ENCODE results near the gene TOGARAM2.

The TOGARAM2 gene

DNA sequence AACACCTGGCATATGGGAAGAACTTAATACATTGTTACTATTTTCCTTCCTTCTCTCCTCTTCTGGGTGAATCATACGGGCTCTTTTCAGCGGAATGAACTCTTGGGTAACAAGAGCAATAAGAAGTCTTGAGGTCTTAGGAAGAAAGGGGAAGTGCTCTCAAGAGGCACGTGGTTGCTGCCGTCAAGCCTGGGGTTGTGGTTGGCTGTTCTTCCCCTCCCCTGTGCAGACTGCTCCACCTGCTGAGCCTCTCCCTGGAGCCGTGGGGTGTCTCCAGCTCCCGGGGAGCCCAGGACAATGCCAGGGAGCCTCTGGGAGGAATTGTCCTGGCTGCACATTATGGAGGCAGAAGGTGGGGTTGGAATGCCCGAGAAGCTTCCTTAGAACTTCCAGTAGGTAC, 19.4 kb downstream of the TOGARAM2 start:
- Histone ChIP-seq H3K4me1 (ENCODE audit: insufficient read depth, low read length) (no peaks in the 10 kb centered on the region), H3K9ac (ENCODE audit: low read depth, low read length) (no peak overlapping the region), H3K36me3 (ENCODE audit: insufficient read depth, low read length) (no peaks in the 10 kb centered on the region), H3K9me3 (ENCODE audit: control insufficient read depth, insufficient read depth, low read length) (no peaks in the 10 kb centered on the region)

DNA sequence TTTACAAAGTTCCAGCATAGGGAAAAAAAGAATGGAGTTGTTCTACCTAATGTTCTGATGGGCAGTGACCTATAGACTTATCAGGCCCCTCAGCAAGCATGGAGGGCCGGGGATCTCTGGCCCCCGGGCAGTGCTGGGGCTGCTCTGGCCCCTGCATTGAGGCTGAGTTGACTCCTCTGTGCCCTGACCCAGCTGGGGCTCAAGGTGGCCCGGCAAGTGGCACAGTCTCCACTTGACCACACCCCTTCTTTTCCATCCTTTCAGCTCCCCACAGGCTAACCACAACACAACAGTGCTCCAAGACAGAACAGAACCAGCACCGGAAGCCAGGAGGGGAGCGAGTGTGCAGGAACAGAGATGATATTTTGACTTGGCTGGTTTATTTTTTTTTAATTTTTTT, 19.9 kb downstream of the TOGARAM2 start:
- H3K4me1 ChIP-seq (ENCODE audit: insufficient read depth, low read length), result no peaks in the 10 kb centered on the region
- no peaks in the 10 kb centered on the region for H3K36me3 ChIP-seq (ENCODE audit: insufficient read depth, low read length)
- no peaks in the 10 kb centered on the region for H3K9me3 ChIP-seq (ENCODE audit: control insufficient read depth, insufficient read depth, low read length)
- H3K9ac ChIP-seq (ENCODE audit: low read depth, low read length), result no peak overlapping the region

GRCh38 chr2:29001806-29002205, 20.7 kb downstream of the TOGARAM2 start:
- Histone ChIP-seq H3K36me3 (ENCODE audit: insufficient read depth, low read length) (no peaks in the 10 kb centered on the region), H3K9me3 (ENCODE audit: control insufficient read depth, insufficient read depth, low read length) (no peaks in the 10 kb centered on the region), H3K9ac (ENCODE audit: low read depth, low read length) (no peak overlapping the region), H3K4me1 (ENCODE audit: insufficient read depth, low read length) (no peaks in the 10 kb centered on the region)

- H3K36me3 ChIP-seq (ENCODE audit: insufficient read depth, low read length), result no peaks in the 10 kb centered on the region
Observed at GRCh38 chr2:29004755-29005154, 23.7 kb downstream of the TOGARAM2 start.

DNA sequence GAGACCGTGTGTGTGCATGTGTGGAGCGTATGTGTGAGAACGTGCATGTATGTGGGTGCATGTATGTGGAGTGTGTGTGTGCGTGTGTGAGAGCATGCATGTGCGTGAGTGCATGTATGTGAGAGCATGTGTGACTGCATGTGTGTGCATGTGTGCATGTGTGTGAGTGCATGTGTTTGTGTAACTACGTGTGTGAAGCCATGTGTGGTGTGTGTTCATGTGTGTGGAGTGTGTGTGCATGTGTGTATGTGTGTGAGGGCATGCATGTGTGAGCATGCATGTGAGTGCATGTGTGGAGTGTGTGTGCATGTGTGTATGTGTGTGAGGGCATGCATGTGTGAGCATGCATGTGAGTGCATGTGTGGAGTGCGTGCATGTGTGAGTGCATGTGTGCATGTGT, 24.2 kb downstream of the TOGARAM2 start:
- no peaks in the 10 kb centered on the region for H3K9me3 ChIP-seq (ENCODE audit: control insufficient read depth, insufficient read depth, low read length)

More at GRCh38 chr2:29004755-29005154, 23.7 kb downstream of the TOGARAM2 start:
- Histone ChIP-seq H3K4me1 (ENCODE audit: insufficient read depth, low read length) (no peaks in the 10 kb centered on the region), H3K9ac (ENCODE audit: low read depth, low read length) (no peak overlapping the region), H3K9me3 (ENCODE audit: control insufficient read depth, insufficient read depth, low read length) (no peaks in the 10 kb centered on the region)

DNA sequence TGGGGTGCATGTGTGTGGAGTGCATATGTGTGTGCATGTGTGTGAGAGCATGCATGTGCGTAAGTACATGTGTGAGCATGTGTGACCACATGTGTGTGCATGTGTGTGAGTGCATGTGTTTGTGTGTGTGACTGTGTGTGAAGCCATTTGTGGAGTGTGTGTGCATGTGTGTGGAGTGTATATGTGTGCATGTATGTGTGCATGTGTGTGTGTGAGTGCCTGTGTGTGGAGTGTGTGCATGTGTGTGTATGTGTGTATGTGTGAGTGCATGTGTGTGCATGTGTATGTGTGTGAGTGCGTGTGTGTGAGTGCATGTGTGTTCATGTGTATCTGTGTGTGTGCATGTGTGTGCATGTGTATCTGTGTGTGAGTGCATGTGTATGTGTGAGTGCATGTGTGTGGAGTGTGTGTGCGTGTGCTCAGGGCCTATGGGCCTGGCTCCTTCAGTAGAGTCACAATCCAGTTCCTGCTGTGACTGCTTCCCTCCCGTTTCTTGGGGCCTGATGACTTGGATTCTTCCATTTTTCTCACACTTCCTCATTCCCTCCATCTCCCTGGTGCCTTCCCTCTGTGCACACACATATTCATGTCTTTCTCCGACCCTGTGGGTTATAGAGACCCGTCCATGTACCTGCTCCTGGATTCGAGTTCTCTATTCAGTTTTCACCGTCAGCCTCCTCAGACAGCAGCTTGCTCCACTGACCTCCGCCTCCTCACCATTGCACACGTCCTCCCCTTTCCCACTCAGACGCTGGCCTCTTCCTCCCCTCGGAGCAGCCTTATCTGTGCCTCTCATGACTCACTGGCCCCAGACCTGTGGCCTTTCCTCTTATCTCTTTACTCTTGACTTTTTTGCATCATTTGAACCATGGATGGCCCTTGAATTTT, 25.2 kb downstream of the TOGARAM2 start:
- Histone ChIP-seq H3K9ac (ENCODE audit: low read depth, low read length) (no peak overlapping the region), H3K9me3 (ENCODE audit: control insufficient read depth, insufficient read depth, low read length) (no peaks in the 10 kb centered on the region)

More for the DNA sequence above, 24.2 kb downstream of the TOGARAM2 start:
- H3K36me3 ChIP-seq (ENCODE audit: insufficient read depth, low read length), result no peaks in the 10 kb centered on the region
- no peak overlapping the region for H3K9ac ChIP-seq (ENCODE audit: low read depth, low read length)
- no peaks in the 10 kb centered on the region for H3K4me1 ChIP-seq (ENCODE audit: insufficient read depth, low read length)

GRCh38 chr2:29006980-29007301, 25.8 kb downstream of the TOGARAM2 start:
- H3K4me1 ChIP-seq (ENCODE audit: insufficient read depth, low read length), result peaks cover 5% of the 10 kb centered on the region; the same call in 1 of the 2 replicates
- no peaks in the 10 kb centered on the region for H3K9me3 ChIP-seq (ENCODE audit: control insufficient read depth, insufficient read depth, low read length)
- H3K36me3 ChIP-seq (ENCODE audit: insufficient read depth, low read length), result no peaks in the 10 kb centered on the region
- H3K9ac ChIP-seq (ENCODE audit: low read depth, low read length), result no peak overlapping the region

More for the DNA sequence above, 25.2 kb downstream of the TOGARAM2 start:
- Histone ChIP-seq H3K36me3 (ENCODE audit: insufficient read depth, low read length) (no peaks in the 10 kb centered on the region), H3K4me1 (ENCODE audit: insufficient read depth, low read length) (peaks cover 5% of the 10 kb centered on the region; the same call in 1 of the 2 replicates)

DNA sequence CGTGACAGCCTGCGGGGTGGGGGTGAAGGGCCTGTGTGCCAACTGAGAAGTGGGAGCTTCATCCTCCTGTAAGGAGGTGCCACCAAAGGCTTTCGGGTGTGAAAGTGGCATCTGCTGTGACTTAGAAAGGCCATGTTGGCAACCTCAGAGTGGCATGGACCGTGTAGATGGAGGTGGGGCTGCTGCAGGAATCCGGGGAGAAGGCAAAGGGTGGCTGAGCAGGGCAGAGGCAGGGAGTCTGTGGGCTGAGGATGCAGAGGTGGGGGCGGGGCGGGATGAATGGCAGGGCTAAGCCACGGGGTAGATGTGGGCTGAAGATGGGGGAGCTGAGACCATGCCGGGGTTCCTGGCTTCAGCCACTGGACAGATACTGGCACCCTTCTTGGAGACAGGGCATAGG, 28.2 kb downstream of the TOGARAM2 start:
- no peak overlapping the region for H3K9ac ChIP-seq (ENCODE audit: low read depth, low read length)

GRCh38 chr2:29009711-29010677, 28.9 kb downstream of the TOGARAM2 start:
- H3K9me3 ChIP-seq (ENCODE audit: control insufficient read depth, insufficient read depth, low read length), result no peaks in the 10 kb centered on the region
- no peak overlapping the region for H3K9ac ChIP-seq (ENCODE audit: low read depth, low read length)
- no peaks in the 10 kb centered on the region for H3K36me3 ChIP-seq (ENCODE audit: insufficient read depth, low read length)
- peaks cover 5% of the 10 kb centered on the region; the same call in 1 of the 2 replicates for H3K4me1 ChIP-seq (ENCODE audit: insufficient read depth, low read length)

More for the DNA sequence above, 28.2 kb downstream of the TOGARAM2 start:
- Histone ChIP-seq H3K36me3 (ENCODE audit: insufficient read depth, low read length) (no peaks in the 10 kb centered on the region), H3K9me3 (ENCODE audit: control insufficient read depth, insufficient read depth, low read length) (no peaks in the 10 kb centered on the region), H3K4me1 (ENCODE audit: insufficient read depth, low read length) (peaks cover 5% of the 10 kb centered on the region; the same call in 1 of the 2 replicates)

- H3K9me3 ChIP-seq (ENCODE audit: control insufficient read depth, insufficient read depth, low read length), result no peaks in the 10 kb centered on the region
- H3K9ac ChIP-seq (ENCODE audit: low read depth, low read length), result no peak overlapping the region
- peaks cover 5% of the 10 kb centered on the region; the same call in 1 of the 2 replicates for H3K4me1 ChIP-seq (ENCODE audit: insufficient read depth, low read length)
- H3K36me3 ChIP-seq (ENCODE audit: insufficient read depth, low read length), result no peaks in the 10 kb centered on the region
Observed at GRCh38 chr2:29010946-29011345, 29.8 kb downstream of the TOGARAM2 start.

DNA sequence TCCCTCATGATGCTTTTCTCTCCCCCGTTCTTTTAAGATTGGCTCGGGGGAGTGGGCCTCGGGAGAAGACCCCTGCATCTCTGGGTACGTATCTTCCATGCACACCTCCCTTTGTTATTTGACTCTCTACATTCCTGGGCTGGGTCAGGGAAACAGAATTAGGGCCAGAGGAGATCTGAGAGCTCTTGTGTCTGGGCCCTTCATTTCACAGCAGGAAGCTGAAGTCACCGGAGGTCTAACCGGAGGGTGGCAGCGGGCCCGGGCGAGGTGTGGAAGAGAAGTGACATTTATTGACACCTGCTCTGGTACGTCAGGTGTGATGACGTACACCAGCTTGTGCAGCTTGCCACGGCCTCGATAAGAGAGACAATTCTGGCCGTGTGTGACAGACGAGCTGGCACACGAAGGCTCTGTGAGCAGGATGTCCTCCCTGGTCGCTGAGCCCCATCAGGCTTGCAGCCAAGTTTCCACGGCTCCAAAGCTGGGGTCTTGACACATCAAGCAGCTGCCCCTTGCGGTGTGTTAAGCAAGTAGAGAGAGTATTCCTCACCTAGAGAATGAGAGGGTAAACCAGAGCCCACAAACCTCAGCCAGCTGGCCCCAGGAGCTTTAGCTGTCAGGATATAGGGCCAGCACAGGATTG, 30.4 kb downstream of the TOGARAM2 start:
- peaks cover 5% of the 10 kb centered on the region; the same call in 1 of the 2 replicates for H3K4me1 ChIP-seq (ENCODE audit: insufficient read depth, low read length)
- no peaks in the 10 kb centered on the region for H3K36me3 ChIP-seq (ENCODE audit: insufficient read depth, low read length)
- H3K9ac ChIP-seq (ENCODE audit: low read depth, low read length), result no peak overlapping the region
- H3K9me3 ChIP-seq (ENCODE audit: control insufficient read depth, insufficient read depth, low read length), result no peaks in the 10 kb centered on the region

DNA sequence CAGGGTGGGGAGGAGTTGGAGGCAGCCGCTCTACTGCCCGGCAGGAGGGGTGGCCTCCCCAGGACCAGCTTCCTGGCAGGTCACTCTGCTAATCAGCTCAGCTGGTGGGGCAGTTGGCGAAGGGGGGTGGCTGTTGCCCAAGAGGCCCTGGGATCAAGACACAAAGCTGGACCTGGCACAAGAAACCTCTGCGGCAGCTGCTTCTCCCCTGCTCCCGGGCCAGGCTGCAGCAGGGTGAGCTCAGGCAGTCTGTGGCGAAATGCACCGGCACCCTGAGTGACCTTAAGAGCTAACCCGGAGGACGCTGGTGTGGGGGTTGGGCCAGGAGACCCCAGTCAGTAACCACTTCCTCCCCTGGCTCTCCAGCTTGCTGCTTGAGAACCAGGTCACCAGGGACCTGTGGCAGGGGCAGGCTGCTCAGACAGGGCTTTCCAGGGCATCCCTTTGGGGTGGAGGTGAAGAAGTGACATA, 31.1 kb downstream of the TOGARAM2 start:
- Histone ChIP-seq H3K4me1 (ENCODE audit: insufficient read depth, low read length) (peaks cover 5% of the 10 kb centered on the region; the same call in 1 of the 2 replicates), H3K9me3 (ENCODE audit: control insufficient read depth, insufficient read depth, low read length) (no peaks in the 10 kb centered on the region)

GRCh38 chr2:29013057-29013780, 32.1 kb downstream of the TOGARAM2 start:
- Histone ChIP-seq H3K36me3 (ENCODE audit: insufficient read depth, low read length) (no peaks in the 10 kb centered on the region), H3K9me3 (ENCODE audit: control insufficient read depth, insufficient read depth, low read length) (no peaks in the 10 kb centered on the region), H3K9ac (ENCODE audit: low read depth, low read length) (no peak overlapping the region), H3K4me1 (ENCODE audit: insufficient read depth, low read length) (peaks cover 5% of the 10 kb centered on the region; the same call in 1 of the 2 replicates)

More for the DNA sequence above, 31.1 kb downstream of the TOGARAM2 start:
- H3K9ac ChIP-seq (ENCODE audit: low read depth, low read length), result no peak overlapping the region
- no peaks in the 10 kb centered on the region for H3K36me3 ChIP-seq (ENCODE audit: insufficient read depth, low read length)

Measured in ES-I3 (cell line).